GM10248 (cell line): Measurements from ENCODE around the gene NTMT1.

Experiments used
- CTCF ChIA-PET: fragments of 300-600 bp; sonication (Branson Sonifier 250); formaldehyde crosslinking; extraction: SDS; loops from one replicate; lab custom pipeline; 2021; ENCODE audit warnings: antibody characterized with exemption; lab: Yijun Ruan, JAX
- POLR2A ChIA-PET: fragments of 350-650 bp; sonication (Branson Sonifier 250); formaldehyde crosslinking; extraction: SDS; loops from one replicate; lab custom pipeline; 2020; ENCODE audit warnings: antibody characterized with exemption; lab: Yijun Ruan, JAX
- DNase-seq: peaks from one replicate; pipeline ENCODE4 v3.0.0; 2012; ENCODE audit errors: extremely low spot score
- TF ChIP-seq, protein P1 (sequence below): IDR thresholded peaks from 2 replicates; pipeline ENCODE4 v1.5.1; 2012; ENCODE audit warnings: mild to moderate bottlenecking, low read depth; ENCODE audit errors: extremely low read depth, missing control alignments, control extremely low read depth

Gene NTMT1

DNA sequence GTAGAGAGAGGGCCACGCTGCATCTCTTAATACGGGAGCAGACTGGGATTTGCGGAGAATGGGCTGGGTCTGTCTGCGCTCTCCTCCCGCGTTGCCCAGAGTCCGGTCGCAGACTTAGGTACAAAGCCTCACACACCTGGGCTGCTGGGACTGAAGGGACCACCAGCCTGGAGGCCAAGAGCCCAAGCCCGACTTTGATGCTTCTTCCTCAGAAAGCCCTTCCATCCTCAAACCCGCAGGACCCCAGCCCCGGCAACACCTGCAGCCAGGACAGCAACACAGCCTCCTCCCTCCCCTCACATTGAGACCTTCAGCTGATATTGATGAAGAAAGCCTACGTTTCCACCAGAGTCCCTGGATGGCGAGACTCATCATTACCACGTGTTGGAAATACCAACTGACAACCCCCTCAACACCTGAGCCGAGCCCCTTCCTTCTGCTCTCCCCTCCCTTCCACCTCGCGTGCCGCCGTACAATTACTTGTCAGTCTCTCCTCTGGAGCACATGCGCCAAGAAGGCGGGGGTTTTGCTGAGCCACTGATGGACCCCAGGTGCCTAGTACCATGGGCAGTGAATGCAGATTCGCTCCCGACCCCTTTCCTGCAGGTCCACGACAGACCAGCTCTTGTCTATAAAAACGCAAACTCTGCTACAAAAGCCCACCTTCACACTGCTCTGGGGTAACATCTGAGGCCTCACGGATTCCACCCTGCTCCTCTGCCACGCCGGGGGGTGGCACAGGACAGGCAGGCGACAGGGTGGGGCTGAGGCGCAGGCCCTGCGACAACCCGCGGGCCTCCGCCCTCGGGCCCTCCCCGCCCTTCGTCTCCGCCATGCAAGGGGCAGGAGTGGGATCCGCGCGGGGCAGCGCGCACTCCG, 15.1 kb downstream of the NTMT1 start:
- DNase-seq = no peak
- TF ChIP-seq, protein P1, sequence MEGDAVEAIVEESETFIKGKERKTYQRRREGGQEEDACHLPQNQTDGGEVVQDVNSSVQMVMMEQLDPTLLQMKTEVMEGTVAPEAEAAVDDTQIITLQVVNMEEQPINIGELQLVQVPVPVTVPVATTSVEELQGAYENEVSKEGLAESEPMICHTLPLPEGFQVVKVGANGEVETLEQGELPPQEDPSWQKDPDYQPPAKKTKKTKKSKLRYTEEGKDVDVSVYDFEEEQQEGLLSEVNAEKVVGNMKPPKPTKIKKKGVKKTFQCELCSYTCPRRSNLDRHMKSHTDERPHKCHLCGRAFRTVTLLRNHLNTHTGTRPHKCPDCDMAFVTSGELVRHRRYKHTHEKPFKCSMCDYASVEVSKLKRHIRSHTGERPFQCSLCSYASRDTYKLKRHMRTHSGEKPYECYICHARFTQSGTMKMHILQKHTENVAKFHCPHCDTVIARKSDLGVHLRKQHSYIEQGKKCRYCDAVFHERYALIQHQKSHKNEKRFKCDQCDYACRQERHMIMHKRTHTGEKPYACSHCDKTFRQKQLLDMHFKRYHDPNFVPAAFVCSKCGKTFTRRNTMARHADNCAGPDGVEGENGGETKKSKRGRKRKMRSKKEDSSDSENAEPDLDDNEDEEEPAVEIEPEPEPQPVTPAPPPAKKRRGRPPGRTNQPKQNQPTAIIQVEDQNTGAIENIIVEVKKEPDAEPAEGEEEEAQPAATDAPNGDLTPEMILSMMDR = no peak
- POLR2A ChIA-PET = interaction anchor here (0.6 kb wide), 1 partner anchor 254 kb away, joined by 3 read pairs; no protein-coding TSS in a partner anchor
- CTCF ChIA-PET = interaction anchor here (1.0 to 9.9 kb wide), 7 partner anchors 11 to 502 kb away, joined by 3 to 68 read pairs (median 5); partner anchors contain the start of gene NTMT1

- DNase-seq = peak; percentile 100
- ChIA-PET CTCF (interaction anchor here (0.6 to 9.9 kb wide), 11 partner anchors 10 to 163 kb away, joined by 3 to 68 read pairs (median 4); partner anchors contain the start of gene NTMT1), POLR2A (no interaction called here)
- TF ChIP-seq, protein P1 = peak; percentile 83
Observed at GRCh38 chr9:129641750-129642585, 16.0 kb downstream of the NTMT1 start, which contains the start of gene ASB6. ASB6 (minus strand) TSS chr9:129642151; CDS start chr9:129641999, 152 bp downstream.

DNA sequence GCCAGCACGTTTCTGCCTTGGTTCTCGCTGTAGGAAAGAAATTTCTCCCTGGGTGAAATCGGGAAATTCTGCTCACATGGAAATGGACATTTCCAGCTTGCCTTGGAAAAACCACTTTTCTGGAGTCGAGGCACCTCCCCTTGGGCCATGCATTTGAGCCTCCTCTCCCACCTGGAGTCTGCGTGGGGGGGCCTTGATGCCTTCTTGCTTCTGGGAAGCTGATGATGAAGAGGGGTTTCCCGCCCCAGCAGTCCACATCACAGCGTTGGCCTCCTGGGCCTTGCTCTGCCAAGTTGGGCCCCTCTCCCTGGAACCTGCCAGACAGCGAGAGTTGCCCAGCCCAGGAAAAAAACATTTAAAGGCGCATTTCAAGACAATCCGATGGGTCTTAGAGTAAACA, 17.7 kb downstream of the NTMT1 start:
- ChIA-PET POLR2A (no interaction called here), CTCF (interaction anchor here (1.1 to 9.9 kb wide), 6 partner anchors 14 to 512 kb away, joined by 3 to 68 read pairs (median 6); partner anchors contain the start of gene NTMT1)
- TF ChIP-seq, protein P1 = no peak
- DNase-seq = no peak

DNA sequence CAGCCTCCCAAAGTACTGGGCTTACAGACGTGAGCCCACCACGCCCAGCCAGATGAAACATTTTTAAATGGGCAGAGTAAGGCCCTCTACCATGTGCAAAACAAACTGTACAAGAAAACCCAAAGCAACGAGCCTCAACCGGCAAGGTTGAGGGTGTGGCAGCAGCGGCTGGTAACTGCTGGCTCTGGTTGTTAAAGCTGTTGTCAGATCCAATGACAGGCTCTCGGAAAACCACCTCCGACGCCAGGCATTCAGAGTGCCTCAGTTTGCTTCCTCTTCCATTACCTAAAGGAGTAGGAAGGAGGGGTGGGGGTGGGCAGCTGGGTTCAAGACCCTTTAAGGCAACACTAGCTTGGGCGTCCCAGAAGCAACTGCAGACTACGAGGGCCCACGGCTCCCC, 18.4 kb downstream of the NTMT1 start:
- TF ChIP-seq, protein P1 = no peak
- ChIA-PET POLR2A (no interaction called here), CTCF (interaction anchor here (1.1 to 9.9 kb wide), 6 partner anchors 14 to 513 kb away, joined by 3 to 68 read pairs (median 6); partner anchors contain the start of gene NTMT1)
- no peak for DNase-seq

DNA sequence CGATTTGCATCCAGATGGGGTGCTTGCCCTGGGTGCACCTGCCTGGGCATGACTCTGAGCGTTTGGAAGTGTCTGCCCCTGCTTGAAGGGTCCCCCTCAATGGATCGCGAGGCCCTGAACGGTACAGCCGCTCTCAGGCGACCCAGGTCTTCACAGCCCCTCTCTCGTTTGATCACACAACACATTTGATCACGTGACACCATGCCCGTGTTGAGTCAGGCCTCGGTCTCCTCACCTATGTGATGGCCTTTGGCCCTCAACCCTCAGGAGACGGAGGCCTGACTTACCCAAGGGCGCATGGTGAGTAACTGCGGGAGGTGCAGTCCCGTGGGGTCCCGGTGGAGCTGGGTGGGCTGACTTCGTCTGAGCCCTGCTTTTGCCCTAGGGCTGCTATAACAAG, 18.9 kb downstream of the NTMT1 start:
- DNase-seq = no peak
- TF ChIP-seq, protein P1 = no peak
- CTCF ChIA-PET = interaction anchor here (9.9 kb wide), 1 partner anchor 21 kb away, joined by 68 read pairs; the partner anchor contains the start of gene NTMT1
- POLR2A ChIA-PET = no interaction called here

GRCh38 chr9:129646252-129646651, 20.3 kb downstream of the NTMT1 start:
- no peak for DNase-seq
- CTCF ChIA-PET = interaction anchor here (0.8 kb wide), 1 partner anchor 10 kb away, joined by 3 read pairs; no protein-coding TSS in a partner anchor
- TF ChIP-seq, protein P1 = no peak
- POLR2A ChIA-PET = no interaction called here
